Measurements from ENCODE around the gene PRMT7. TPM values are rescaled to one million over a fixed set of nuclear protein-coding genes. Genes with fewer than 3 reads are reported as not detected.

Gene PRMT7
- total RNA-seq, 1 experiment from 2014 or later, result 156 TPM

- intact Hi-C loops (cut with micrococcal nuclease; ENCODE audit: unreplicated experiment), result loop anchor here (1.0 to 5.0 kb wide), 8 partner anchors 19 to 262 kb away; partner anchors contain the start of genes NFATC3 and SLC7A6OS
- peaks cover 86% of the 10 kb centered on the region for H3K36me3 Mint-ChIP-seq (ENCODE audit: insufficient read depth, unreplicated experiment)
- H3K9me3 Mint-ChIP-seq (ENCODE audit: unreplicated experiment), result no peaks in the 10 kb centered on the region
- peak; percentile 85 to 87 for DNase-seq
- CTCF ChIA-PET, result interaction anchor here (0.6 to 4.1 kb wide), 14 partner anchors 18 to 408 kb away, joined by 3 to 98 read pairs (median 6); partner anchors contain the start of genes CDH1, DPEP2NB, ESRP2 and PLA2G15
- H3K4me3 Mint-ChIP-seq (ENCODE audit: unreplicated experiment), result peak overlapping the region; percentile 65
- no peak for TF ChIP-seq CTCF (IDR thresholded peaks at IDR 0.05; ENCODE audit: insufficient read depth in 1 of 2, low read depth in 1 of 2, low read length in 1 of 2, severe bottlenecking in 1 of 2, unreplicated experiment in 1 of 2)
- Histone ChIP-seq H3K27me3 (replicated peaks; ENCODE audit: control insufficient read depth, insufficient read depth, low read length) (no peaks in the 10 kb centered on the region), H3K36me3 (ENCODE audit: control insufficient read depth, insufficient read depth, low read length) (no peaks in the 10 kb centered on the region), H3K4me1 (peaks cover 84% of the 10 kb centered on the region), H3K4me3 (ENCODE audit: low read depth, low read length) (no peak overlapping the region), H3K9me3 (no peaks in the 10 kb centered on the region)
- H3K27me3 Mint-ChIP-seq (ENCODE audit: insufficient read depth, unreplicated experiment), result no peaks in the 10 kb centered on the region
- POLR2A ChIA-PET, result interaction anchor here (0.5 to 4.1 kb wide), 12 partner anchors 13 to 394 kb away, joined by 3 to 56 read pairs (median 4); partner anchors contain the start of genes ESRP2, PRMT7, SLC7A6 and SLC7A6OS
- H3K27ac Mint-ChIP-seq (ENCODE audit: unreplicated experiment), result peak overlapping the region; percentile 96
- H3K4me1 Mint-ChIP-seq (ENCODE audit: low read depth, unreplicated experiment), result peaks cover 46% of the 10 kb centered on the region
- BruUV-seq (replicated peaks), result no TSS peak
Observed at GRCh38 chr16:68328860-68329390, 18.1 kb downstream of the PRMT7 start.

DNA sequence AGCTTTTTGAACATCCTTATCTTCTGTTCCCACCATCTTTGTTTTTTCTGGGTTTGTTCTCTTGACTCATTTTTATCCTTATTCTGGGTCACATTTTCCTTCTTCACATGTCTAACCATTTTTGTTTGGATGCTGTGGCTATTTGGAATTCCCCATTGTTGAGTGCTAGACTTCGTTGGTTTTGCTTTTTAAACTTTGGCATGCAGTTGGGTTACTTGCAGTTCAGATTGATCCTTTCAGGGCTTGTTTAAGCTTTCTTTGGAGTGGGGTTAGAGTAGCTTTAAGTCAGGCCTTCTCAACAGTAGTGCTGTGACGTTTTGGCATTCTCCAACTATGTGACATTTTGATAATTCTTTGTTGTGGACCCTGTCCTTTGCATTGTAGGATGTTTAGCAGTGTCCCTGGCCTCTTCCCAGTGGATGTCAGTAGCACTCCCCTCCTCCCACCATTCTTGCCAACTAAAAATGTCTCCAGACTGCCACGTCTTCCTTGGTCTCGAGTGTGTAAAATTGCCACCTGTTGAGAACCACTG, 21.1 kb downstream of the PRMT7 start:
- CTCF ChIA-PET, result interaction anchor here (0.8 to 1.9 kb wide), 9 partner anchors 21 to 116 kb away, joined by 3 to 23 read pairs (median 4); partner anchors contain the start of genes PRMT7, SLC7A6, SLC7A6OS and SMPD3
- no peak overlapping the region for H3K4me3 ChIP-seq (ENCODE audit: low read depth, low read length)
- POLR2A ChIA-PET, result interaction anchor here (0.5 to 1.9 kb wide), 5 partner anchors 21 to 267 kb away, joined by 3 to 20 read pairs (median 4); partner anchors contain the start of genes PRMT7, SLC7A6 and SLC7A6OS

More for the DNA sequence above, 21.1 kb downstream of the PRMT7 start:
- intact Hi-C loops (cut with micrococcal nuclease; ENCODE audit: unreplicated experiment), result no loop called here
- no TSS peak for BruUV-seq (replicated peaks)
- Mint-ChIP-seq H3K9me3 (ENCODE audit: unreplicated experiment) (no peaks in the 10 kb centered on the region), H3K4me3 (ENCODE audit: unreplicated experiment) (peak overlapping the region; percentile 63), H3K27ac (ENCODE audit: unreplicated experiment) (peak overlapping the region; percentile 92), H3K4me1 (ENCODE audit: low read depth, unreplicated experiment) (peaks cover 42% of the 10 kb centered on the region), H3K36me3 (ENCODE audit: insufficient read depth, unreplicated experiment) (peaks cover 89% of the 10 kb centered on the region), H3K27me3 (ENCODE audit: insufficient read depth, unreplicated experiment) (no peaks in the 10 kb centered on the region)
- Histone ChIP-seq H3K9me3 (no peaks in the 10 kb centered on the region), H3K27me3 (replicated peaks; ENCODE audit: control insufficient read depth, insufficient read depth, low read length) (no peaks in the 10 kb centered on the region), H3K36me3 (ENCODE audit: control insufficient read depth, insufficient read depth, low read length) (no peaks in the 10 kb centered on the region; the same call in none of the 2 replicates), H3K4me1 (peaks cover 65% of the 10 kb centered on the region)
- TF ChIP-seq CTCF (IDR thresholded peaks at IDR 0.05; ENCODE audit: insufficient read depth in 1 of 2, low read depth in 1 of 2, low read length in 1 of 2, severe bottlenecking in 1 of 2, unreplicated experiment in 1 of 2), result no peak
- no peak for DNase-seq

All from Caco-2 (cell line).